Germinal center (tissue), 1 donor: ENCODE results near the gene MX1.

Experiments used
- DNase-seq: peaks from one replicate; pipeline ENCODE4 v3.0.0; 2012; ENCODE audit warnings: mixed read lengths, low spot score

MX1 gene

DNA sequence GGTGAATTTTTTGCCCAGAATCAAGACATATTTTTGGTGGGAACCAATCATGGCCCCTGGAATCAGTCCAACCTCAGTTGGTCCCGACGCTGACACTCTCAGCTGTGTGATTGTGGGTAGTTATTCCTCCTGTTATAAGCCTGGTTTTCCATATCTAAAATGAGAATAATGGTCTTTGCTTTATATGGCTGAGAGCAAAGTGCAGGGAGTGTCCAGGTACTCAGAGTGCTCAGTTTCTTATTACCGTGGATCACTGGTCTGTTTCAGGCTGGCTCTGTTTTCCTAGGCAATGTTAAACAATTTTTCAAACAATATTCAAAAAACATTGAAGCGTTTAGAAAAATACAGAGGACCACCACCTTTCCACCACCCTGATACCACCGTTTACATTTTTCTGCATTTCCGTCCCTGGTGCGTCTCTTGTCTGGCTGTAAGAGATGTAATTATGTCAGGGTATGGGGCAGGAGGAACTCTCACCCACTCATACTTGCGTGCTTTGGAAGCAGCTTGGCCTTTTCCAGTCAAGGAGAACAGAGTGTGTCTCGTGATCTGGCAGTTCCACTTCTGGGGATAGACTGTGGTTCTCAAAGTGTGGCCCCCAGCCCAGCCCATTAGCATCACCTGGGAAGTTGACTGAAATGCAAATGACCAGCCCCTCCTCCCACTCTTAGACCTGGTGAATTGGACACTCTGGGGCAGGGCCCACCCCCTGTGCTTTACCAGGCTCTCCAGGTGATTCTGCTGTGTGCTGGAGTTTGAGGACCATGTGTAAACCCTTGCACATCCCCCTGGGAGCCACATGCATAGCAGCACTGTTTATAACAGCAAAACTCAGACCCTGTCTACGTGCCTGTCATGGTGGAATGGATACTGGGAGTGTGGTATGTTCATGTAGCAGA lies 6.8 kb downstream of the MX1 start:
- no peak for DNase-seq

DNA sequence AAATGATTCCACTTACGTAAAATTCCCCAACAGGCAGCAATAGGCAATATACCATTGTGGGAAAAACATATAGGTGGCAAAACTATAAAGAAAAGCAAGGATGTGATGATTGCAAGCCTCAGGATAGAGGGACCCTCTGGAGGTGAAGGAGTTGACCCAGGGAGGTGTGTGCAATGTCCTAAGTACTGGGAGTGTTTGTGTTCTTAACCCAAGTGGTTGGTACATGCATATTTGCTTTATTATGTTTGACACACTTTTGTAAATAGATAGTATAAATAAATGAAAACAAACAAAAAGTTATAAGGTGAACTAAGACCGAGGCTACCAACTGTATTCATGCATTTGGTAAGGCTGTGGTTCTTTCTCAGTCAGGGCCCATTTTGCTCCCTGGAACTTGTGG lies 7.5 kb downstream of the MX1 start:
- no peak for DNase-seq

DNA sequence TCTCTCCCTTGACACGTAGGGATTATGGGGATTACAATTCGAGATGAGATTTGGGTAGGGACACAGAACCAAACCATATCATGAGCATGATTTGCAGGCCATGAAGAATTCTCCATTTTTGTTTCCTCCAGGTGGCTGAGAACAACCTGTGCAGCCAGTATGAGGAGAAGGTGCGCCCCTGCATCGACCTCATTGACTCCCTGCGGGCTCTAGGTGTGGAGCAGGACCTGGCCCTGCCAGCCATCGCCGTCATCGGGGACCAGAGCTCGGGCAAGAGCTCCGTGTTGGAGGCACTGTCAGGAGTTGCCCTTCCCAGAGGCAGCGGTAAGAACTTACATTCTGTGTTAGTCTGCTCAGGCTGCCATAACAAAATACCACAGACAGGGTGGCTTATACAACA lies 9.7 kb downstream of the MX1 start:
- no peak for DNase-seq

DNA sequence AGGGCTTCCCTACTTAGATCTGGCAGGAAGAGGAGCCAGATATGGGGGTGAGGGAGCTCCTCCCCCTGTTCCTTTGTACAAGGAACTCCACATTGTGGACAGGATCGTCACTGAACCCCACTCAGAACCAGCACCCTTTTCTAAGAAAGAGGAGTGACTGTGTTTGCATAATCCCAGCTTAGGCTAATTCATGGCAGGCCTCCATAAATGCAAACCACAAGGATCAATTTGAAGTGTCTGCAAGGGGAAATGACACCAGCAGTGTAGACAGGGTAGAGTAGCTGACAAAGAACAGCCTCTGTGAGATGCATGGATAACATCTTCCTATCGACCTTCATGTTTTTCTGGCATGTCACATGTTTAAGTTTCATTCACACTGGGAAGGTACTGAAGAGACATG lies 11.7 kb downstream of the MX1 start:
- no peak for DNase-seq

DNA sequence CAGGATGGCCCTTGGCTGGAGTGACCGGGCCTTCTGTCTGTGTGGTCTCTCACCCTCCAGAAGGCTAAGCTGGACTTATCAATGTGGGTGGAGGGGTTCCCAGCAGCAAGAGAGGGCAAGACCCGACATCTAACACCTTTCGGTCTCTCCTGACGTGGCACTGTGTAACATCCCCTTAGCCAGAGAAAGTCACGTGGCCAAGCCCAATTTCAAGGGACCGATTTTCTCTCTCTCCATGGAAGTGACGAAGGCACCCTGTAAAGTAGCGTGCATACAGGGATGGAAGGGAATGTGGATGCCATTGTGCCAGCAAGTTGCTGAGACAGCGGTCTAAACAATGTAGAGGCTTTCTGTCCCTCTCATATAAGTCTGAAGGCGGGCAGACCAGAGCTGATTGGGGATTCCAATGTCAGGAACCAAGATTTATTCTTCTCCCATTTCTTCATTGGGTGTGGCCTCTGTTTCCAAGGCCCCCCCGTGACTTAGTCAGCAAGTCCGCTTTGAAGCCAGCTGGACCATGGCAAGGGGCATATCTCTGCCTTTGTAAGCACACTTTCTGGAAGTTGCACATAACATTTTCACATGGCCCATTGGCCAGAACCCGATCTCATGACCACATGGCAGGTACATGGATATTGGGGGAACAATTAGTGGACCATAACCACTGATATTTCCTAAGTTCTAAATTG lies 12.5 kb downstream of the MX1 start:
- DNase-seq, result no peak

DNA sequence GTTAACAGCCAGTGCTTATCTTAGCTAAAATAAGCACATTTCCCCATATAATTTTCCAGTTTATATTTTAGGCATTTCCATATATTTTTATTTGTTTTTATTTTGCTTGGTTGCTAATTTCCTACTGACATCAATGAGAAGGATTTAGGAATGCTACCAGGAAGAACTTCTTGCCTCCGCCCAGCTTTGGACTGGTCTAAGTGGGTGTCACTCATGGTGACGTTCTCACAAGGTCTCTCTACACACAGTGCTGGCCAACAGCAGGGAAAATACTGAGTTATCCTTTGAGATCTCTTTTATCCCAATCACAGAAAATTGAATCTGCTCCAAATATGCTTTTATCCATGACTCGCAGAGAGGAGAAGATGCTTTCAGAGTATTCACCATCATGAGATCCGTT lies 13.2 kb downstream of the MX1 start:
- no peak for DNase-seq

DNA sequence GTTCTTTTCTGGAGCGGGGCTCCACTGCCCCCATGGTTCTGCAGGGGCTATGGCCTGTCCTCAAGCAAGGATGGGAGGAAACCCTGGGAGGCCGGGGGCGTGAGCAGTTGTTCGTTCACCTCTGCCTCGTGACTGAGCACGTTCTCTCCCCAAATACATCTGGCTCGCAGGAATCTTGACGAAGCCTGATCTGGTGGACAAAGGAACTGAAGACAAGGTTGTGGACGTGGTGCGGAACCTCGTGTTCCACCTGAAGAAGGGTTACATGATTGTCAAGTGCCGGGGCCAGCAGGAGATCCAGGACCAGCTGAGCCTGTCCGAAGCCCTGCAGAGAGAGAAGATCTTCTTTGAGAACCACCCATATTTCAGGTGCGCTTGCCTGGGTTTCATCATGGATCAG lies 15.5 kb downstream of the MX1 start:
- no peak for DNase-seq

DNA sequence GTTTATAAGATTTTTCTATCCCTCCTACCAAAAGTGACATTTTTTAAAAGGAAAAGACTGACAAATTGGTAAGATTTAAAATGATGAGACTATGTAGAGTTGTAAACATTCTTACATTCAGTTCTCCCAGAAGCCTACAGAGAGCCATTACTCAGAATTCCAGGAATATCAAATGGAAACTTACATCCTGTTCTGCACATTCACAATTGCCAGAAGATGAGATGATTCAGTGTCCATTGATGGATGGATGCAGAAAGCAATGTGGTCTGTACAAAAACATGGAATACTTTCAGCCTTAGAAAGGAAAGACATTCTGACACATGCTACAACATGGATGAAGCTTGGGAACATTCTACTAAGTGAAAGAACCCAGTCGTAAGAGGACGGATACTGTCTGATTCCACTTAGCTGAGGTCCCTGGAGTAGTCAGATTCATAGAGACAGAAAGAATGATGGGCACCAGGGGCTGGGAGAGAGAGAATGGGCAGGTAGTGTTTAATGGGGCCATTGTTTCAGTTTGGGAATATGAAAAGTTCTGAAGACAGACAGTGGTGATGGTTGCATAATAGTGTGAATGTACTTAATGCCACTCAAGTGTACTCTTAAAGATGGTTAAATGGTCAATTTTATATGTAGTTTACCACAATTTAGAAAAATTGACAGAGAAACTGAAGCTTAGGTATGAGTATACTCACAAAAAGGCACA lies 16.6 kb downstream of the MX1 start:
- no peak for DNase-seq

DNA sequence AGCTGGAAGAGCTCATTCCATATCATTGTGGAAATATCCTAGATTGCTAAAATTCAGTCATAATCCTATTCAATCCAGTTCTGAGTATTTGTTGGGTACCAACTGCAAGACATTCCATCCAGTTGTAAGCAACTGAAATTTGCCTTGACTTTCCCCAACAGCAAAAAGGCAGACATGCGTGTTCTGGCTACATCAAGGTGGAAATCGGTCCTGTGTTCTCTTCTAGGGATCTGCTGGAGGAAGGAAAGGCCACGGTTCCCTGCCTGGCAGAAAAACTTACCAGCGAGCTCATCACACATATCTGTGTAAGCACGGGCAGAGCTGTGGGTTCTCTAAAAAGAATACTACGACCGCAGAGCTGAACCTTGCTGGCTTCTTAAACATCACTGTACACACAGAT lies 17.5 kb downstream of the MX1 start:
- DNase-seq, result no peak

DNA sequence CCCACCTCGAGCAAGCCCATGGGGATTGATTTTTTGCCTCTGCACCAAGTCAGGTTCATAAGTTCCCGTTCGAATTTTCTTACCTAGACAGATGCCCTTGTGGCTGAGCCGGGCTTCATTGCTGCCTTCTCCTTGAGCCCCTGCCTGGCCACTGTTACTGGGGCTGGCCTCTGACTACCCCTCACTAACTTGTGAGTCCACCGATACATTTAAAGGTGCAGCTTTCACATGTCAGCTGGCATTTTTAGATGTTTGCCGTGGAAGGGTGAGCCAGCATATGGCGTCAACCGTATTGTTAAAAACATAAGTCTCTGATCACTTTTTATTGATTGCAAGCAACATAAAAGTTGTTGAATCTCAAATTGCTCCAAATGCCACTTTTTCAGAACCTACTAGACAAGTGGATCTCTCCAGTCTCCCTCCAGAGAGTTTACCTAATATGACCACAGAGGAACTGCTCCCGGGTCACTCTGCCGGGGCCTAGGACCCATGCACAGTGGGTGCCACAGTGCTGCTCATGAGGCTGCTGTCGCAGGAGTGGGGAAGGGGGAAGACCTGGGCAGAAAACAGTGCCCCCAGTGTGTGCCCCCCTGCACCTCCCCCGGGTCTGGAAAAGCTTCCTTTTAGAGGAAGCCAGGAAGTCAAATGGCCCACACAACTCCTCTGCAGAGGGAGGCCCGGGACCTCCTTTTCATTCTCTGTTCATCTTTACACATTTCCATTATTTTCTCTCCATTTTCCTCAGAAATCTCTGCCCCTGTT lies 18.8 kb downstream of the MX1 start:
- DNase-seq, result no peak

DNA sequence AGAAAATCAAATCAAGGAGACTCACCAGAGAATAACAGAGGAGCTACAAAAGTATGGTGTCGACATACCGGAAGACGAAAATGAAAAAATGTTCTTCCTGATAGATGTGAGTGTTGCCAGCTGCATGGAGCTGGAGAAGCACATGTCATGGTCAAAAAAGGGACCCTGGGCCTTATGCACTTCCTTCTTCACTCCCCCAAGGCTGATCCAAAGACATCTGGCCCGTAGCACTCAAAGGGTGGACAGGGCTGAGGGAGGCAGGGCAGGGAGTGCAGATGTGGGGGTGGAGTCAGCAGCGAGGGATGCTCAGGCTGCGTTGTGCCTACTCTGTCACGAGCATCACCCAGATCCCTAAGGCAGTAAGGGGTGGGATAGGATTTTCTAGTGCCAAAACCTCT lies 19.4 kb downstream of the MX1 start:
- DNase-seq, result no peak

DNA sequence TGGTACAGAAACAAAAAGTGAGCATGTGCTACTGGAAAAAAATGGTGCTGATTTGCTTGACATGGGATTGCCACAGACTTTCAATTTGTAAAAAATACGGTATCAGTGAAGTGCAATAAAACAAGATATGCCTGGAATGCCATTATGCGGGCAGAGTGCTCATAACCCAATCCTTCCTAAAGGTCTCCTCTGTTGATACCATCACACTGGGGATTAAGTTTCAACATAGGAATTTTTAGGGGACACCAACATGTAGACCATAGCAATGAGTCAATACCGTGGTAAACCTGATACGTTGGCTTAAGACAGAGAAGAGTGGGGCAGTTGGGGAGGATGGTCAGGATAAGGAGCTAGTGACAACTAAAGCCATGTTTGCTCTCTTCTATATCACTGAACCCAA lies 20.5 kb downstream of the MX1 start:
- DNase-seq, result no peak

DNA sequence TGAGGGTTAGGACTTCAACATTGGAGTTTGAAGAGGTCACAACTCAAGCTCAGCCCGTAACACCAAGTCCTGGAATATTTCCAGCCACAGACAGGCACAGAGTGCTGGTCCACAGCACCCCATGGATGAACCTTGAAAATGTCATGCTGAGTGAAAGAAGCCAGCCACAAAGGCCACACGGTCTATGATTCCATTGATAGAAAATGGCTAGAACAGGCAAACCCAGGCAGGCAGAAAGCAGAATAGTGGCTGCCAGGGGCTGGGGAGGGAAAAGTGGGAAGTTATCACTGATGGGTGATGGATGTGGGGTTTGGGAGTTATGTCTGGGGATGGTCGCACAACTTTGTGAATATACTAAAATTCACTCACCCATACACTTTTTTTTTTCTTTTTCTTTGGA lies 21.3 kb downstream of the MX1 start:
- DNase-seq, result no peak

DNA sequence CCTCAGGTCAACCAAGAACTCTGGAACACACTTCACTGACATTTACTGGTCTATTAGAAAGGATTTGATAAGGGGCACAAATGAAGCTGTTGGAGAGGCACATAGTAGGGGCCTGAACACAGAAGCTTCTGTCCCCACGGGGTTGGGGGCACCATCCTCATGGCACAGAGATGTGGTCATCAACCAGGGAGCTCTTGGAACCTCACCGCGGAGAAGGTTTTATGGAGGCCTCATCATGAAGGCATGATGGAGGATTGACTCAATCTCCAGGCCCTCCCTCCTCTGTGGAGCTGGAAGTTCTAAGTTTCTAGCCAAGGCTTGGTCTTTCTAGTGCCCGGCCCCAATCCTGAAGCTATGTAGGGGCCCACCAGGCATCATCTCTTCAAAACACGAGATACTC lies 23.6 kb downstream of the MX1 start:
- no peak for DNase-seq

DNA sequence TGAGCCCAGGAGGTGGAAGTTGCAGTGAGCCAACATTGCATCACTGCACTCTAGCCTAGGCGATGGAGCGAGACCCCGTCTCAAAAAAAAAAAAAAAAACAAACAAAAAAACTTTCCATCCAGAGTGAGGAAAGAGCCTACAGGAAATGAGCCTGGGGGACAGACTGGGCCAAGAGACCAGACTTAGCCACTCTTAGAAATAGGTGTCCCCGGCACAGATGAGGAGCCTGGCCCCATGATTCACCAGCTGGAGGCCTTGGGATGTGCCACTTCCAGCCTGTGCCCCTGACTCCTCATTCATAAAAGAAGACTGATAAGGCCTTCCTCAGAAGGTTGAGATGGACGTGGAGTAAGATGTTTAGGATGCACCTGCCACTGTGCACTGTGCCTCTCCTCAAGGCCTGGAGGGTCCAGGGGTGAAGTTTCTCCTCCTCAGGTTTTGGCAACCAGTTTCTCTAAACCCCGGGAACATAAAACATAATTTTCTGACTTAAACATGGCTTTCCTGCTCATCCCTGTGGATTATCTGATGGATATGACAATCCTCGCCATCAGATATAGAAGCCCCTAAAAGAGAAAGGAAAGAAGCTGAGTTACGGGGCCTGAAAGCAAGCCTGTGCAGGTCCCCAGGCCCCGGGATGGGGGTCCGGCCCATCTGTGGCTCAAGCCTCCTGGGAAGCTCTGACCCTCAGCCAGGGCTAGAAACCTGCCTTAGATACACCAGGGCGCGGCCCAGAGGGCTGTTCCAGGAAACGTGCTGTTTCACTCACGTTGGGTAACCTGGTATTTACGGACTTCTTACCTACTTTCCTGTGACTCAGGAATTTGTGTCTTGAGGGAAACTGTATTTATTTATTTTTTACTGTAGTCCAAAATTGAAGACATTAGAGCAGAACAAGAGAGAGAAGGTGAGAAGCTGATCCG lies 26.0 kb downstream of the MX1 start:
- DNase-seq, result no peak

DNA sequence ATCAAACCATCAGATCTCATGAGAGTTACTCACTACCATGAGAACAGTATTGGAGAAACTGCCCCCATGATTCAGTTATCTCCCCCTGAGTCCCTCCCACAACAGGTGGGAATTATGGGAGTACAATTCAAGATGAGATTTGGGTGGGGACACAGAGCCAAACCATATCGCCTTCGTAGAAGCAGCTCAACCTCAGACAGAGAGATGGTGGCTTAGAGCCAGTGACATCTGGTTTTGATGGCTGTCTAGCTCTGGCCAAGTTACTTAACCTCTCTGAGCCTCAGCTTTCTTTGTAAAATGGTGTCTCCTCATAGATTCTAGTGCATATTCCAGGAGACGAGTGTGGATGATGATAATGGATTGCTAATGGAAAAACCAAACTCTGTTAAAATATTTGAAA lies 27.2 kb downstream of the MX1 start:
- no peak for DNase-seq

DNA sequence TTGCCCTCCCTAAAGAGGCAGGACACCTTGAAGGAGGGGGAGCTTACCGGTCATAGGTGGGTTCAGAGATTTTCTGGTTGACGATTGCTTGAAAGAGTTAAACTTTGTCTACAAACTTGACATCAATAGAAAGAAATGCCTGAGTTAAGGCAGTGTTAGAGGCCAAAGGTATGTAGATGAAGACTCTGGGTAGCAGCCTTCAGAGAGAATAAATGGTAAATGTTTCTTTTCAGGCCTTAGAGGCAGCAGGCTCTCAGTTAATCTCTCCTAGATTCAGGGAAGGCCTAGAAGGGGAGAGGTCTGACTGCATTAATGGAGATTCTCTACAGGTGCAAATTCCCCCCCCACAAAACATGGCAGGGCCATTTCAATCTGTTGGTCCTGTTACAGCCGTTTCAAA lies 27.7 kb downstream of the MX1 start:
- no peak for DNase-seq

DNA sequence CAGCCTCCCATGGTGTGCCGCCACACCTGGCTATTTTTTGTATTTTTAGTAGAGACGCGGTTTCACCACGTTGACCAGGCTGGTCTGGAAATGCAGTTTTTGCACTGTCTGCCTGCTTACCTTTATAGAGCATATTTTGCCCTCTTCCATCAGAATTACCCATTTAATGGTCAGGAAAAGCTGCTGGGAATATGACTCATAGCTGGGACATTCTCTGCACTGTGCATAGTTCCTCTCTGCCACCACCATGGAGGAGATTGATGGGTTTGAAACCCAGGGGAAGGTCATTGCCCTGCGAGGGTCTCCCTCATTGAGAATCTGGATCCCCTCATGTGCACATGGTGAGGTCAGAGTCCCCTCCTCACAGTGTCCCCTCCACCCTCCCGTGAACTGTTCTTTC lies 32.1 kb downstream of the MX1 start:
- no peak for DNase-seq

DNA sequence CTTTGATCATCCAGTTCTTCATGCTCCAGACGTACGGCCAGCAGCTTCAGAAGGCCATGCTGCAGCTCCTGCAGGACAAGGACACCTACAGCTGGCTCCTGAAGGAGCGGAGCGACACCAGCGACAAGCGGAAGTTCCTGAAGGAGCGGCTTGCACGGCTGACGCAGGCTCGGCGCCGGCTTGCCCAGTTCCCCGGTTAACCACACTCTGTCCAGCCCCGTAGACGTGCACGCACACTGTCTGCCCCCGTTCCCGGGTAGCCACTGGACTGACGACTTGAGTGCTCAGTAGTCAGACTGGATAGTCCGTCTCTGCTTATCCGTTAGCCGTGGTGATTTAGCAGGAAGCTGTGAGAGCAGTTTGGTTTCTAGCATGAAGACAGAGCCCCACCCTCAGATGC lies 32.5 kb downstream of the MX1 start:
- DNase-seq, result no peak

DNA sequence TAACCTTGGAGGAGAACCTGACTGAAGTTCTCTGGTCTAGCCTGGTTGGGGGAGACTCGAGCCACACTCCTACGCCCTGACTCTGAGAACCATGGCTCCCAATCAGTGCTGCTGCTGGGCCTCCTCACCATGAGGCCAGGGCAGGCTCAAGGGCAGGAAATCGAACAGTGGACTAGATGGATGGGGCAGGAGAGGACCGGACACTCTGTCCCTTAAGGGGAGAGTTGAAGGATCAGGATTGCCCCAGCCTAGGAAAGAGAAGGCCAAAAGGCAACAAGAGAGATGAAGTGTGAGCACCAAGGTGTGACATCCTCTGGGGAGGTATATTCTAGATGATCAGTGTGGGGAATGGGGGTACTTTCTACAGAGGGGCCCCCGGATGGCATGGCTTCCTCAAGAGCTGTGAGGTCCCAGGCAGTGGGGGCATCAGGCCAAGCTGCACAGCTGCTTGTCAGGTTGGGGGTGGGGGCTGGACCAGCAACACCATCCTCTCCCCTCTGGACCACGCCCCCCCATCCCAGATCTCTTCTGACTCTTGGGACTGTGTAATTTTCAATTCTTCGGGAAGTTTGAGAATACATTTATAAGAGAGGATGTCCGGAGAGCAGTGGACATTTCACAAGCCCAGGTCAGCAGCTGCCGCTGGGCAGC lies 34.0 kb downstream of the MX1 start:
- DNase-seq, result no peak
